NK-92 (cell line): ENCODE measurements around the gene ERGIC1.
"Not testable (repeated sequence)": the region's sequence is repeated elsewhere in the genome, so short reads cannot be mapped to it uniquely, and the experiment has no call there.

Experiments used
- DNase-seq: peaks from one replicate; lab custom pipeline; 2025; ENCODE audit not compliant: unreplicated experiment; lab: John Stamatoyannopoulos, UW

ERGIC1 gene

DNA sequence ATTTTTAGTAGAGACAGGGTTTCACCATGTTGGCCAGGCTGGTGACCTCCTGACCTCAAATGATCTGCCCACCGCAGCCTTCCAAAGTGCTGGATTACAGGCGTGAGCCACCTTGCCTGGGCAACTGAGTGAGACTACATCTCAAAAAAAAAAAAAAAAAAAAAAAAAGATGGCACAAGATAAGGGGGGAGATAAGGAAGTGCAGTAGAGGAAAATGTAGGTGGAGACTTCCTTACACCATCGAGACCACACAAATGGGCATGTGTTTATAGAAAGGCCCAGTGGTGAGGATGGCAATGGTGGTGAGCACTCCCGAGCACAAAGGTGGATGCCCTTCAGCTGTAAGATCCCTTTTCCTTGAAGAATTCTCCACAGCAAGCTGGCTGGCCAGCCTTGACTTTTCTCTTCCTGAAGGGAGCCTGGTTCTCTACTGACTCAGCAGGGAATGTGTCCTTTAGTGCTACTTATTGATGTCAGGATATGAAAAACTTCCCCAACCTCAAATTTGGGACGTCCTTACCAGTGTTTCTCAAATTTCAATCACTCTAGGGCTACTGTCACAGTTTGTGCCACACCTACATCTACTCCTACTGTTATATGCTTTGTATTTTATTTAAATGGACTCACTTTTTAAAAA, 28.2 kb downstream of the ERGIC1 start:
- no peak for DNase-seq

DNA sequence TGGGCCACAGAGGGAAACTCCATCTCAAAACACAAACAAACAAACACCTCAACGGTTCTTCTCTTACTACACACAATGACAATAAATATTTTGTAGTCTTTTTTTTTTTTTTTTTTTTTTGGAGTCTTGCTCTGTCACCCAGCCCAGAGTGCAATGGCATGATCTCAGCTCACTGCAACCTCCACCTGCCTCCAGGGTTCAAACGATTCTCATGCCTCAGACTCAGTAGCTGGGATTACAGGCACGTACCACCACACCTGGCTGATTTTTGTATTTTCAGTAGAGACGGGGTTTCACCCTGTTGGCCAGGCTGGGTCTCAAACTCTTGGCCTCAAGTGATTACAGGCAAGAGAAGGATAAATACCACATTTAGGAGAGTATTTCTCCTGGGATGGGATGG, 30.1 kb downstream of the ERGIC1 start:
- not testable (repeated sequence) for DNase-seq

DNA sequence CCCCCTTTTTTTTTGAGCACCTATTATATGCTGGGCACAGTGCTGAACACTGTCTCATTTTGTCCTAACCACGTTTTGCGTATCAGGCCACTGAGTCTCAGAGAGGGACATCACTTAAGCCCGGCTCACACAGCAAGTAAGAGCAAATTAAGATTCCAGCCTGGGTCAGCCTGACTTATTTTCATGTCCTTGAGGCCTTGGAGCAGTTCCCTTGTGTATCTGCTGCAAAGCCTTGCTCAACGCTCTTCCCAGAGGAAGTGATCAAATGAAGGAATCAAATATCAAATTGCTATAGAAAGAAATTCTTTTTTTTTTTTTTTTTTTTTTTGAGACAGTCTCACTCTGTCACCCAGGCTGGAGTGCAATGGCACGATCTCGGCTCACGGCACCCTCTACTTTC, 30.7 kb downstream of the ERGIC1 start:
- DNase-seq: no peak

DNA sequence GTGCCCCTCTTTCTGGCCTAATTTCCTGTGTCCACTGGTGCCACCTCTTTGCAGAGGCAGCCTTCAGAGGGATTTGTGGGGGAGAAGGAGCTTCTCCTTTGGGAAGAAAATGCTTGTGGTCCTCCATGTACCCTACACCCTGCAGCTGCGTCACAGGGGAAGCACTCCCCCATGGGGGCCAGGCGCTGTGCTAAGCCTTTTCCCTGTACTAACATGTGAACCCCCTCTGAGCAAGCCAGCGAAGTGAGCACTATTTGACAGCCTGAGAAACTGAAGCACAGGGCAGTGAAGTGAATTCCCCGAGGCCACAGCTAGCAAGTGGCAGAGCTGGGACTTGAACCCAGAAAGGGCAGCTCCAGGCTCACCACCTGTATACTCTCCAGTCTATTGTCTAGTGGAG, 32.3 kb downstream of the ERGIC1 start:
- DNase-seq: no peak

DNA sequence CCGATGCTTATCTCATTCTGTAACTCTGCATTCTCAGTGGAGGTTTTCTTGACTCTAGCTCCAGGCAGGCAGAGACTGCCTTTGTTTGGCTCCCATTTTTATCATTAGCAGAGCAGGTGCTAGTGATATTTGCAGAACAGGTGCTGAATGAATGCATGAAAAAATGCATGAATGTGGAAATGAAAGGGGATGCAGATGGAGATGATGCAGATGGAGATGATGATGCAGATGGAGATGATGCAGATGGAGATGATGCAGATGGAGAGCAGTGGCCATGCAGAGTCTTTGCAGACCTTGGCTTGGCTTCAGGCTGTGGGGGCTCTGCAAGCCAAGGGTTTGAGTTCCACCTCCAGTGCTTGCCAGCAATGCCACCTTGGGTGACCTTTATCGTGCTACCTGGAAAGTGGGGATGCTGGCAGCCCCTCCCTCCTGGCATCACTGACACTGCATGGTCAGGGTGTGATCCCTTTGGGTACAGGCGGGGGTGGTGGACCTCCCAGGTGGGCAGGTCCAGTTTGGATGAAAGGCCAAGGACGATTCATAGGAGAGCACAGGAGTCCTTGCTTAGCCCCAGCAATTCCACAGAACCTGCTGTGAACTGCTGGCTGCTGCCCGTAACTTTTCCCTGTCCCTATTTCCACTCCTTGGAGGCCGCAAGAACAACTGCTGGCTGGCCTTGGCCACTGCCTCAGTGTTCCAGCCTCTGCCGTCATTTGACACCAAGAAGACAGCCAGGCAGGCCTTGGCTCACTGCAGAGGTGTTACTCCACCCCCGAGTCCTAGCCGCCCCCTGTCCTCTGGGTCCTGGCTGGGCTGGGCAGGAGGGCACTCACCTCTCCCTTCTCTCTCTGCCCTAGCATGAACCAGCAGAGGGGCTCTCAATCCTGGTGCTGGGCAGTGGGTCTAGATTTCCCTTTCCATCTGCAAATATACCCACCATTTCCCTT, 33.0 kb downstream of the ERGIC1 start:
- DNase-seq: no peak

DNA sequence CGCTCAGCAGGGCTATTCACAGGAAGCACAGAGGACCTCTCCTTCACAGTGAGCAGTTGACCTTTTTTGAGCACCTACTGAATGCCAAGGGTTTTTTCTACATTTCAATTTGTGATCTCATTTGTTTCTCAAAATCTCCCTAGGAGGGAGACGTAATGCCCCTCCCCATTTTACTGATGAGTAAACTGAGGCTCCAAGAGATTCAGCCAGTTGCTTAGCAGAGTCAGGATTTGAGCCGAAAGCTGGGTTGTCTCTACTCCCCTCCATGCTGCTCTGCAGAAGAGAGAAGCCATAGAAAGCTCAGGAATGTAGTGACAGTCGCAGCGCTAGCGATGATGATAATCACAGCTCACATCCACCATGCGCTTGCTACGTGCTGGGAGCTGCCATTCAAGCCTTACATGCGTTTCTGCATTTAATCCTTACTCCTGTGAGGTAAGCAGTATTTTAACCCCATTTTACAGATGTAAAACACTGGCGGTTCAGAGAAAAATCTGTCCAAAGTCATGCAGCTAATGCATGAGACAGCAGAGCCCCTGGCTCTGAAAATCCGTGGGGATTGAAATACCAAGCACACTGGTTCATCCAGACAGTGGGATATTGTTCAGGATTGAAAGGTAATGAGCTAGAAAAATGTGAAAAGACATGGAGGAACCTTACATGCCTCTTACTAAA, 33.8 kb downstream of the ERGIC1 start:
- DNase-seq: no peak

DNA sequence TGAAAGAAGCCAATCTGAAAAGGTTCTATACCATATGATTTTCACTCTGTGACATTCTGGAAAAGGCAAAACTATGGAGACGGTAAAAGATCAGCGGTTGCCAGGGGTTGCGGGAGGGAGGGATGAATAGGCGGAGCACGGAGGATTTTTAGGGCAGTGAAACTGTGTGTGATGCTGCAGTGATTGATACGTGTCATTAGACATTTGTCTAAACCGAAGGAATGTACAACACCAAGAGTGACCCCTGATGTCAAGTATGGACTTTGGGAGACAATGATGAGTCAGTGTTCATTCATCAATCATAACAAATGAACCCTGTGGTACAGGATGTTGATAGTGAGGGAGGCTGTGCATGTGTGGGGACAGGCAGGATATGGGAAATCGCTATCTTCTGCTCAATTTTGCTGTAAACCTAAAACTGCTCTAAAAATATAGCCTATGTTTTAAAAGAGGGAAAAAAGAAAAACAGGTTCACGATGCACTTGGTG, 34.4 kb downstream of the ERGIC1 start:
- no peak for DNase-seq

DNA sequence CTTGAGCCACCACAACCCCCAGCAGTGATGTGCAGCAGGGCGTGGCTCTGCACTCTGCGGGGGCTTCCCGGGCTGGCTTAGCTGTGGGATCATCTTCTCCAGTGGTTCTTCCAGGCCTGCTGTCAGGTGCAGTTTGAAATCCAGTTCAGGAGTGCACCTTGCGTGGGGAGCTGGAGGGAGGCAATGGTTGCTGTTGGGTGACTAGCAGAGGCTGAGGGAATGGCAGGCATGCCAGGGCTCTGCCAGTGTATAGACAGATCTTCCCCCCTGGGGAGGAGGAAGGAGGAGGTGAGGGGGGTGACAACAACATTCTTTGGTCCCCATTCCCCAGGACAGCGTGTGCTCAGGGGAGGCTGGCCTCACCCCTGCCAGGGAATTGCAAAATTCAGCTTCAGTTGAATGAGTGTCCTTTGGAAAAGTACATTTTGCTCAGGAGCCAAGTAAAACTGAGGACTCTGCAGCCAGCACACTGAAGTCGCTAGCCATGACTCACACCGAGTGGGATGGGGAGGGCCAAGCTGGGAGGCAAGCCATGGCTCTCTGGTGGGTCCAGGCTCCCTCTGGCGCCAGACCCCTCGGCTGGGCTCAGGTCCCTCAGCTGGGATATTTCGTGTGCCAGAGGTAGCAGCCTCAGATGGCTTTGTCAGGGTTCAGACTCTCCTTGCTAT, 35.0 kb downstream of the ERGIC1 start:
- no peak for DNase-seq

DNA sequence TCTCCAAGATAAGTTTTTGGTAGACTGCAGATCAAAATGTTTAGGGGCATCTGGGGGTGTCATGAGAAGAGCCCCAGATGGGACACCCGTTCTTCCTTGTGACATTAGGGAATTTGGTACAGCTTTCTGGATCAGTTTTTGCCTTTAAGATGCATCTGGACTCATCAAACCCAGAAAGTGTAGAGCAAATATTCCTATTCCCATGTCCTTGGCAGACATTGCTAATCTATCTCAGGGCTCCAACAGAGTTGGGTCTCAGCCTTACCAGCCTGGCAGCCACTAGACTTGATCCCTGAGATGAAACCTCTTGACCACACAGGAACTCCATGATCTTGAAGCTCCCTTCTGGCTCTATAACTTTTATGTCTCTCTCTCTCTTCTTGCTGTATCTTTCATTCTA, 35.6 kb downstream of the ERGIC1 start:
- DNase-seq: no peak

DNA sequence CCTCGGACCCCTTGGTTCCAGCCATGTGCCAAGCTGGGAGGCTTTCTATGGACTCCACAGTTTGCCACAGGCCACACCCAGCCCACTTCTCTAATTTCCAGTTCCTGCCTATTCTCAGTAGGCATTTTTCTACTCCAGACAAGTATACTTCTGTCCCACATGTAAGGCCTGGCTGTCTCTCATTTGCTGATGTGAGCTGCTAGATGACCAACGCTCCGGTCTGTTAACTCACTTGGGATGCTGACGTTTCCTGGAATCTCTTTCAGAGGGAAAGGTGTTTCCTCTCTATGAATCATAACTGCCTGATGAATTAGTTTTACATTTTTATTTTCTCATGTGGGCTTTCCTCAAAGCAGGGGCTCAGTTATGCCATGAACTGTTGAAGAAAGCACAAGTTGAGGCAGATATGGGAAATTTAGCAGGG, 36.3 kb downstream of the ERGIC1 start:
- no peak for DNase-seq

DNA sequence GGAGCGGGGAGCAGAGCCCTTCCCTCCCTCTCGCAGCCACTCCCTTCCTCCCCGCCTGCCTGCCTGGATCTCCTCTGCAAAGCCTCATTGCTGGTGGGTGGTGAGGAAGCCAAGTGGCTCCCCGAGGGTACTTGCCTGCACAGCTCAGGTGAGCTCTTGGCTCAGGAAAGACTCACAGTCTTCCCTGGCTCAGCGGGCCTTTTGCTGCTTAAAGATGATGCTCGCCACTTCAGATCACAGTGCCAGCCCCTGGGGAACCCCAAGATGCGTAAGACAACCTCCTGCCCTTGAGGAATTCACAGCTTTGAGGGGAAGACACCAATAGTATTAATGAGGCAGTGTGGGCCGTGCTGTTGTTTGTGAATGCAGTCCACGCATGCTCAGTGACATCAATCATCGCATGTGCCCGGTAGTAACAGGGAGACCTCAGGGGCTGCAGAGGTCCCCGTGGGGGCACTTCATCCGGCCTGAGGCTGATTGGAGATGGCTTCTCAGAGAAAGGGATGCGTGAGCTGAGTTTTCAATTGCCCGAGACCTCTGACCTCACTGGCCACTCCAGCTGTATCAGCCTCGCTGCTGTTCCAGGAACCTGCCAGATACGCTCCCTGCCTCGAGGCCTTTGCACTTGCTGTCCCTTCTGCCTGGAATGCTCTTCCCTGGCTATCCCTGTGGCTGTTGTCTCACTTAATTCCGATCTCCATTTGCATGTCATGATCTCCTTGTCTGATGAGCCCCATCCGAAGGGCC, 36.8 kb downstream of the ERGIC1 start:
- no peak for DNase-seq

DNA sequence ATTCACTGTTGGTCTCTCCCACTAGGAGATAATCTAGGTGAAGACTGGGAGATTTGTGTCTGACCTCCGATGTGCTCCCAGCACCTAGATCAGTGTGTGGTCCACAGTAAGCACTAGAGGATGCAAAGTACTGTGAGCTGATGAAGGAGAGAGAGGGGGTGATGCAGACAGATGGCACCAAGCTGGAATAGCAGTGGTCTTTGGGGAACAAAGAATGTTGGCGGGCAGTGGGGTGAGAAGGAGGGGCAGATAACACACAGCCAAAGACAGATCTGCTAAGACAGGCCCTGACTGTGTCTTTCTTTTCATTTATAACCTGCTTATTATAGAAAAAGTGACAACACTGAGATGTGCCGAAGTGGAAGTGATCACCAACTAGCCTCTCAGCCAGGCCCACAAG, 37.5 kb downstream of the ERGIC1 start:
- no peak for DNase-seq

DNA sequence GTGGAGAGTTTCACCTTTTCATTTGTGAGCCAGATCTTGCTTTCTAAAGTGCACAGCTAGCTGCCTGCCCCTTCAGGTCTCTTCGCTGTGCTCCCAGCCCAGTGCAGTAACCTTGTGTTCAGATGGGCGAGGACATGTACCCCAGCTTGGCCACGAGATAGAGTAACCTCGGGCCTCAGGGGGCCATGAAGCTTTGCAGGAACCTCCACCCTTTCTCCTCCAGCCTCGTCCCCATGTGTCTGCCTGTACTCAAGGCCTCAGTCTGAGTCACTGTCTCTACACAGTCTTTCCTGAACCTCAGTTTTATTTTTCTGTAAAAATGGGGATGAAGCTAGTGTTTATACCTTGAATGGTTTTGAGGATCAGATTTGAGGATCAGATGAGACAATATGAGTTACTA, 37.9 kb downstream of the ERGIC1 start:
- no peak for DNase-seq

DNA sequence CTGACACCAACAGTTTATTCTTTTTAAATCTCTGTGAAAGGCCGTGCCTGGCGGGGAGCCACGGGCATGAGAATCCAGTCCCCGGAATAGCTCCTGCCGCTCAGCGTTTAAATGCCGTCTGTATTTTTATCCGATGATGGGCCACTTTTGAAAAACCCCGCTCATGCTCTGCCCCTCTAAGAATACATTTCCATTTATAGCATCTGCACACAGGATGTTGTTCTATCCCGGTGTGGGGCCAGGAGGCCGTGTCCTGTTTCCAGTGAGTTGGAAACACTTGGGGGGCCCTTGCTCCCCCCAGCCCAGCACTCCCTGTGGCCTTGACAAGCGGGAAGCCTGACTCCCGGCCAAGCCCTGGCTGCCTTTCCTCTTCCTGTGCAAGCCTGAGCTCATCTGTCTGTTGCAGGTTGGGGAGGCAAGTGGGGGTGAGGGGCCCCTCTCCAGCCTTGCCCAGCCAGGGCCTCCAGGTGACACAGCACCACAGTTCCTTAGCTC, 39.0 kb downstream of the ERGIC1 start:
- DNase-seq: no peak

DNA sequence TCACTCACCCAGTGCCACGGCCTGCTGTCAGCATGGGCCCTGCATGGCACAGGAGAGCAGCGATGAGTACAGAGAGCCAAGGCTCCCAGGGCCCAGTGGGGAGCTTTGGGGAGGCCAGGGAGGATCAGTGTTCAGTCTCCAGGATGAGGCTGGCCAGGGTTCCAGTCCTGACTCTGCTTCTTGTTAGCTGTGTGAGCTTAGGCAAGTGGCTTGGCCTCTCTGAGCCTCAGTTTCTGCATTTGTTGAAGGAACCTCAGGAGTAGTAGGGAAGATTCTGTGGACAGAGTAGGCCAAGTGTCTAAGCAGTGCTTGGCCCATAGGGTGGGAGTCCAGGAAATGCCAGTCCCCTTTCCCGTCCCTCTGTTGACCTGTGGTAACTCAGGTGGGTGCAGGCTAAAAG, 39.5 kb downstream of the ERGIC1 start:
- no peak for DNase-seq

DNA sequence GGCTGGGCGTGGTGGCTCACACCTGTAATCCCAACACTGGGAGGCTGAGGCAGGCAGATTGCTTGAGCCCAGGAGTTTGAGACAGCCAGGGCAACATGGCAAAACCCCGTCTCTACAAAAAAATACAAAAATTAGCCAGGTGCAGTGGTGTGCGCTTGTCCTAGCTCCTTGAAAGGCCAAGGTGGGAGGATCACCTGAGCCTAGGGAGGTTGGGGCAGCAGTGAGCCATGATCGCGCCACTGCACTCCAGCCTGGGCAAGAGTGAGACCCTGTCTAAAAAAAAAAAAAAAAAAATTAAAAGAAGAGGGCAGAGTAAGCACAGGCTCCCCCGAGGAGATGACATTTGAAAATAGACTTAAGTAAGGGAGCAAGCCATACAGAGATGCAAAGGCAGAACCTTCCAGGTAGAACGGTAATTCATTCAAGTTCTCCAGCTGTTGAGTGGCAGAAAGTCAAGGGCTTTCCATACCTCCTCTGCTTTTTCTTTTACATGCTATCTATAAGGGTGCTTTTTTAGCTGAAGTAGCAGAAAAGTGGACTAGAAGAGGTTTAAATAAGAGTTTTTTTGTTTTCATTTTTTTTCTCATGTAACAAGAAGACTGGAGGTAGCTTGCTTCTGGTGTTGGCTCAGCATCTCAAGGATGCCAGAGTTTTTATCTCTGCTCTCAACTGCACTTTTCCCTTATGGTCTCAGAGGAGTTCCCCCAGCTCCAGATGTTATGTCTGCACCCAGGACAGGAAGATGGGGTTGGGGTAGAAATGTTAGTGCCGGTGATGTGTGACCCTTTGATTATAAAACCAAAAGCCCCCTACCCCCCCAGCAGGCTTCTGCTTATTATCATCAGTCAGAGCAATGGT, 40.8 kb downstream of the ERGIC1 start:
- DNase-seq: no peak

DNA sequence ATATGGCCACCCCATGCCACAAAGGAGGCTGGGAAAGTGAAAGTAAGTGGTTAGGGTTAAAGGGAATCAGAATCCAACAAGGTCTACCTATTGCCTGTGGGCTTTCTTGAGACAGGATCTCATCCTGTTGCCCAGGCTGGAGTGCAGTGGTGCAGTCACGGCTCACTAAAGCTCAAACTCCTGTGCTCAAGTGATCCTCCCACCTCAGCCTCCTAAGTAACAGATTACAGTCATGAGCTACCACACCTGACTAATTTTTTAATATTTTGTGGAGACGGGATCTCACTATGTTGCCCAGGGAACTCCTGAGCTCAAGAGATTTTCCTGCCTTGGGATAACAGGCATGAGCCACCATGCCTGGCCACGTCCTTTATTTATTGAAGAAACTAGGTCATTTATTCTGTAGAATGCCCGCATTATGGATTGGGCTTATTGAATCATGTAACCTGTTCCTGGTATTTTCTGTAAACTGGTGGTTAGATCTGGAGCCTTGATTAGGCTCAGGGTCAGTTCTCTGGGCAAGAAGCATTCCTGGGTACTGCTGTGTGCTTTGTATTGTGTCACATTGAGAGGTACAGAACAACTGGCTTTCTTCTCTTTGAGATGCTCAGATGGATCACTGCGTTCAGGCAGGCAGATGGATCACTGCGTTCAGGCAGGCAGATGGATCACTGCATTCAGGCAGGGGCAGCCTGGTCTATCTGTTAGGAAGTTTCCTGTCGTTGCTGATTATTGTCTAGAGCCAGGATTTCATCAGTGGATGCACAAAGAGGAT, 41.6 kb downstream of the ERGIC1 start:
- no peak for DNase-seq

DNA sequence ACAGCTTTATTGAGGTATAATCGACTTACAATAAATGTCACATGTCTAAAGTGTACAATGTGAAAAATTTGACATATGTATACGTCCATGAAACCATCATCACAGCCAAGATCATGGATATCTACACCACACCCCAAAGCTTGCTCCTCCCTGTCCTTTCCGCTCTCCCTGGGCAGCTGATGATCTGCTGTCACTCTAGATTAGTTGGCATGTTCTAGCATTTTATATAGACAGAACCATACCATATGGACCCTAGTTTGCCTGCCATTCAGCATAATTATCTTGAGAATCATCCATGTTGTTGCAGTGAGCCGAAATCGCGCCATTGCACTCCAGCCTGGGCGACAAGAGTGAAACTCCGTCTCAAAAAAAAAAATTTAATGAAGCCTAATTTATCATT, 42.5 kb downstream of the ERGIC1 start:
- DNase-seq: no peak
